ENCODE data around the gene U2AF2.

The U2AF2 gene

GRCh38 chr19:55654868-55655647 is at the start of gene U2AF2:
U2AF2 (plus strand) TSS chr19:55655035; CDS start chr19:55655105, 70 bp downstream.
- peak within 1 kb of the TSS; percentile 82 for H3K4me3 ChIP-seq (ENCODE audit: low read depth, low read length)
- no peak for TF ChIP-seq CTCF (IDR thresholded peaks at IDR 0.05; ENCODE audit: insufficient read depth, low read depth, low read length, missing control alignments)
- DNase-seq (ENCODE audit: low read depth), result peak; percentile 97

GRCh38 chr19:55605207-55605636 is 49.6 kb upstream of the U2AF2 start:
- H3K4me3 ChIP-seq (ENCODE audit: low read depth, low read length), result peak overlapping the region; percentile 90
- TF ChIP-seq CTCF (IDR thresholded peaks at IDR 0.05; ENCODE audit: insufficient read depth, low read depth, low read length, missing control alignments), result no peak
- peak; percentile 99 for DNase-seq (ENCODE audit: low read depth)

GRCh38 chr19:55605637-55606470 is 49.0 kb upstream of the U2AF2 start, which contains the start of gene ZNF865:
ZNF865 (plus strand) TSS chr19:55605647; CDS start chr19:55613619, 7,972 bp downstream.
- H3K4me3 ChIP-seq (ENCODE audit: low read depth, low read length), result peak within 1 kb of the TSS; percentile 90
- TF ChIP-seq CTCF (IDR thresholded peaks at IDR 0.05; ENCODE audit: insufficient read depth, low read depth, low read length, missing control alignments), result peak; percentile 83
- DNase-seq (ENCODE audit: low read depth), result peak; percentile 90

GRCh38 chr19:55606471-55606787 is 48.4 kb upstream of the U2AF2 start:
- no peak for DNase-seq (ENCODE audit: low read depth)
- no peak for TF ChIP-seq CTCF (IDR thresholded peaks at IDR 0.05; ENCODE audit: insufficient read depth, low read depth, low read length, missing control alignments)
- H3K4me3 ChIP-seq (ENCODE audit: low read depth, low read length), result peak overlapping the region; percentile 90

- no peak for TF ChIP-seq CTCF (IDR thresholded peaks at IDR 0.05; ENCODE audit: insufficient read depth, low read depth, low read length, missing control alignments)
- H3K4me3 ChIP-seq (ENCODE audit: low read depth, low read length), result peak overlapping the region; percentile 90
- no peak for DNase-seq (ENCODE audit: low read depth)
These were observed 48.0 kb upstream of the U2AF2 start for GRCh38 chr19:55606817-55607216.

GRCh38 chr19:55609326-55609725 is 45.5 kb upstream of the U2AF2 start:
- TF ChIP-seq CTCF (IDR thresholded peaks at IDR 0.05; ENCODE audit: insufficient read depth, low read depth, low read length, missing control alignments), result no peak
- no peak overlapping the region for H3K4me3 ChIP-seq (ENCODE audit: low read depth, low read length)
- DNase-seq (ENCODE audit: low read depth), result no peak
